HEK293 (cell line): Measurements from ENCODE around the gene KLRG1.

ENCODE experiments used
- CTCF ChIA-PET: fragments of 350-600 bp; formaldehyde crosslinking; extraction: SDS; loops from one replicate; lab custom pipeline; 2021; ENCODE audit warnings: antibody characterized with exemption; lab: Yijun Ruan, JAX
- POLR2A ChIA-PET: fragments of 300-600 bp; formaldehyde crosslinking; extraction: SDS; loops from one replicate; lab custom pipeline; 2020; ENCODE audit warnings: antibody characterized with exemption, inconsistent platforms; lab: Yijun Ruan, JAX
- H3K27ac ChIP-seq: fragments of 200-500 bp; sonication (Bioruptor generic); 2 replicates; pipeline ENCODE4 v1.5.1; 2014; ENCODE audit warnings: low read depth, low read length, control low read depth, inconsistent platforms; ENCODE audit errors: extremely low read depth
- H3K36me3 ChIP-seq, 2 experiments: fragments of 200-500 bp in 1 of 2; sonication (Bioruptor generic) in 1 of 2; 1 replicate in 1 of 2; 2 replicates in 1 of 2; pipeline ENCODE4 v1.5.1; 2014 to 2017; ENCODE audit warnings: inconsistent platforms in 2 of 2, low read length in 2 of 2; ENCODE audit not compliant: control insufficient read depth in 2 of 2, insufficient read depth in 1 of 2
- H3K4me1 ChIP-seq: fragments of 200-500 bp; sonication (Bioruptor generic); 2 replicates; pipeline ENCODE4 v1.5.1; 2014; ENCODE audit warnings: mild to moderate bottlenecking, low read length, inconsistent platforms; ENCODE audit not compliant: control insufficient read depth, insufficient read depth
- H3K4me3 ChIP-seq: 2 replicates; pipeline ENCODE4 v1.5.1; 2011; ENCODE audit warnings: low read depth, mild to moderate bottlenecking, control low read depth, low read length, moderate library complexity
- H3K9me3 ChIP-seq: fragments of 200-500 bp; sonication (Bioruptor generic); 2 replicates; pipeline ENCODE4 v1.5.1; 2014; ENCODE audit warnings: low read depth, low read length, inconsistent platforms; ENCODE audit not compliant: control insufficient read depth, insufficient read depth
- BCL11B ChIP-seq: fragments of 450-650 bp; formaldehyde crosslinking; IDR thresholded peaks from 2 replicates; pipeline ENCODE4 v1.5.1; 2016; ENCODE audit warnings: low read depth, missing biosample characterization, missing genetic modification characterization
- KLF10 ChIP-seq: fragments of 450-650 bp; IDR thresholded peaks from 2 replicates; pipeline ENCODE4 v1.5.1; 2018; ENCODE audit warnings: missing biosample characterization, mild to moderate bottlenecking, missing genetic modification characterization
- KLF9 ChIP-seq: fragments of 450-650 bp; formaldehyde crosslinking; IDR thresholded peaks from 2 replicates; pipeline ENCODE4 v1.5.1; 2016; ENCODE audit warnings: missing biosample characterization, missing genetic modification characterization, low read depth
- RBAK ChIP-seq: fragments of 450-650 bp; formaldehyde crosslinking; IDR thresholded peaks from 2 replicates; pipeline ENCODE4 v1.5.1; 2016; ENCODE audit warnings: missing biosample characterization, missing genetic modification characterization
- ZEB2 ChIP-seq: fragments of 450-650 bp; formaldehyde crosslinking; IDR thresholded peaks from 2 replicates; pipeline ENCODE4 v1.5.1; 2016; ENCODE audit warnings: missing biosample characterization, missing genetic modification characterization
- ZNF133 ChIP-seq: fragments of 450-650 bp; formaldehyde crosslinking; IDR thresholded peaks from 2 replicates; pipeline ENCODE4 v1.5.1; 2016; ENCODE audit warnings: missing biosample characterization, missing genetic modification characterization
- ZNF302 ChIP-seq: fragments of 450-650 bp; formaldehyde crosslinking; IDR thresholded peaks from 2 replicates; pipeline ENCODE4 v1.5.1; 2016; ENCODE audit warnings: missing biosample characterization, missing genetic modification characterization, low read depth
- ZNF426 ChIP-seq: fragments of 450-650 bp; formaldehyde crosslinking; IDR thresholded peaks from 2 replicates; pipeline ENCODE4 v1.5.1; 2017; ENCODE audit warnings: missing biosample characterization, missing genetic modification characterization, mild to moderate bottlenecking, inconsistent platforms, moderate library complexity
- ZNF548 ChIP-seq: fragments of 450-650 bp; formaldehyde crosslinking; IDR thresholded peaks from 2 replicates; pipeline ENCODE4 v1.5.1; 2016; ENCODE audit warnings: missing biosample characterization, missing genetic modification characterization
- ZNF558 ChIP-seq: fragments of 450-650 bp; formaldehyde crosslinking; IDR thresholded peaks from 2 replicates; pipeline ENCODE4 v1.5.1; 2016; ENCODE audit warnings: missing biosample characterization, missing genetic modification characterization
- ZNF664 ChIP-seq: fragments of 450-650 bp; formaldehyde crosslinking; IDR thresholded peaks from 2 replicates; pipeline ENCODE4 v1.5.1; 2016; ENCODE audit warnings: missing biosample characterization, missing genetic modification characterization
- ZNF677 ChIP-seq: fragments of 450-650 bp; IDR thresholded peaks from 2 replicates; pipeline ENCODE4 v1.5.0; 2018; ENCODE audit warnings: missing biosample characterization, mild to moderate bottlenecking, missing genetic modification characterization, moderate library complexity
- TF ChIP-seq, protein P1 (sequence below): fragments of 450-650 bp; formaldehyde crosslinking; IDR thresholded peaks from 2 replicates; pipeline ENCODE4 v1.5.1; 2016; ENCODE audit warnings: missing biosample characterization, missing genetic modification characterization
- TF ChIP-seq, protein P2 (sequence below): fragments of 450-650 bp; formaldehyde crosslinking; IDR thresholded peaks from 2 replicates; pipeline ENCODE4 v1.5.1; 2016; ENCODE audit warnings: missing biosample characterization, missing genetic modification characterization
- TF ChIP-seq, protein P3 (sequence below): fragments of 450-650 bp; formaldehyde crosslinking; IDR thresholded peaks from 2 replicates; pipeline ENCODE4 v1.5.0; 2017; ENCODE audit warnings: missing biosample characterization, missing genetic modification characterization, borderline replicate concordance
- TF ChIP-seq, protein P4 (sequence below): fragments of 450-650 bp; formaldehyde crosslinking; IDR thresholded peaks from 2 replicates; pipeline ENCODE4 v1.5.1; 2017; ENCODE audit warnings: missing biosample characterization, missing genetic modification characterization

KLRG1 gene

DNA sequence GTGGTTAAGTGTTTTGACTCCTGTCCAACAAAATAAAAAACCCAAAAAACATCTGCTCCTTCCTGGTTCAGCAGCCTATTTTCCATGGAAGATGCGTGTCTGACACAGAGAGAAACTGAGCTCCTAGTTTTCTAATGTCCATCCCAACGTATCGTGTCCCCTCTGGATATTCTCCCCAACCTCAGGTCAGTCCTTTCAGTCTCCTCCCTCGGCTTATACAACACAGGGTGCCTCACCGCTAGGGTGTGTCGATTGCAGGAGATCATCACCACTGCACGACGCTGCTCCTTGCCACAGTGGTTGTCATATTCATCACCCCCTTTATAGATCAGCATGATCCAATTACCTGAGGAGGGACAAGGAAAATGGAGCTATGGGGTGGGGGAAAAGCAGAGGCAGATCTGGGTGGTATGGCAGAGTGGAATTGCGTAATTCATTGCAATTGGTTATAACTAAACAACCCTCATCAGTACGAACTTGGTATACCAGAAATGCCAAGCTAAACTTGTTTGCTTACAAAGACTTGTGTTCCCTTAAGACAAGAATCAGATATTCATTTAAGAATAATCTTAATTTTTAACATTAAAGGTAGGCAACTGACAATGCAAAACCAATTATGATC, 45.7 kb upstream of the KLRG1 start (continued):
- TF ChIP-seq, protein P1, sequence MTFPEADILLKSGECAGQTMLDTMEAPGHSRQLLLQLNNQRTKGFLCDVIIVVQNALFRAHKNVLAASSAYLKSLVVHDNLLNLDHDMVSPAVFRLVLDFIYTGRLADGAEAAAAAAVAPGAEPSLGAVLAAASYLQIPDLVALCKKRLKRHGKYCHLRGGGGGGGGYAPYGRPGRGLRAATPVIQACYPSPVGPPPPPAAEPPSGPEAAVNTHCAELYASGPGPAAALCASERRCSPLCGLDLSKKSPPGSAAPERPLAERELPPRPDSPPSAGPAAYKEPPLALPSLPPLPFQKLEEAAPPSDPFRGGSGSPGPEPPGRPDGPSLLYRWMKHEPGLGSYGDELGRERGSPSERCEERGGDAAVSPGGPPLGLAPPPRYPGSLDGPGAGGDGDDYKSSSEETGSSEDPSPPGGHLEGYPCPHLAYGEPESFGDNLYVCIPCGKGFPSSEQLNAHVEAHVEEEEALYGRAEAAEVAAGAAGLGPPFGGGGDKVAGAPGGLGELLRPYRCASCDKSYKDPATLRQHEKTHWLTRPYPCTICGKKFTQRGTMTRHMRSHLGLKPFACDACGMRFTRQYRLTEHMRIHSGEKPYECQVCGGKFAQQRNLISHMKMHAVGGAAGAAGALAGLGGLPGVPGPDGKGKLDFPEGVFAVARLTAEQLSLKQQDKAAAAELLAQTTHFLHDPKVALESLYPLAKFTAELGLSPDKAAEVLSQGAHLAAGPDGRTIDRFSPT, result no peak
- TF ChIP-seq ZNF548 (no peak), ZNF426 (tag by site-specific recombination) (no peak), ZNF664 (tag by site-specific recombination) (no peak), KLF9 (tag by site-specific recombination) (no peak), ZEB2 (tag by site-specific recombination) (no peak), ZNF558 (tag by site-specific recombination) (no peak), RBAK (tag by site-specific recombination) (no peak), KLF10 (no peak)
- TF ChIP-seq, protein P2, sequence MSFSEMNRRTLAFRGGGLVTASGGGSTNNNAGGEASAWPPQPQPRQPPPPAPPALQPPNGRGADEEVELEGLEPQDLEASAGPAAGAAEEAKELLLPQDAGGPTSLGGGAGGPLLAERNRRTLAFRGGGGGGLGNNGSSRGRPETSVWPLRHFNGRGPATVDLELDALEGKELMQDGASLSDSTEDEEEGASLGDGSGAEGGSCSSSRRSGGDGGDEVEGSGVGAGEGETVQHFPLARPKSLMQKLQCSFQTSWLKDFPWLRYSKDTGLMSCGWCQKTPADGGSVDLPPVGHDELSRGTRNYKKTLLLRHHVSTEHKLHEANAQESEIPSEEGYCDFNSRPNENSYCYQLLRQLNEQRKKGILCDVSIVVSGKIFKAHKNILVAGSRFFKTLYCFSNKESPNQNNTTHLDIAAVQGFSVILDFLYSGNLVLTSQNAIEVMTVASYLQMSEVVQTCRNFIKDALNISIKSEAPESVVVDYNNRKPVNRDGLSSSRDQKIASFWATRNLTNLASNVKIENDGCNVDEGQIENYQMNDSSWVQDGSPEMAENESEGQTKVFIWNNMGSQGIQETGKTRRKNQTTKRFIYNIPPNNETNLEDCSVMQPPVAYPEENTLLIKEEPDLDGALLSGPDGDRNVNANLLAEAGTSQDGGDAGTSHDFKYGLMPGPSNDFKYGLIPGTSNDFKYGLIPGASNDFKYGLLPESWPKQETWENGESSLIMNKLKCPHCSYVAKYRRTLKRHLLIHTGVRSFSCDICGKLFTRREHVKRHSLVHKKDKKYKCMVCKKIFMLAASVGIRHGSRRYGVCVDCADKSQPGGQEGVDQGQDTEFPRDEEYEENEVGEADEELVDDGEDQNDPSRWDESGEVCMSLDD (tag by site-specific recombination), result no peak
- TF ChIP-seq, protein P3, sequence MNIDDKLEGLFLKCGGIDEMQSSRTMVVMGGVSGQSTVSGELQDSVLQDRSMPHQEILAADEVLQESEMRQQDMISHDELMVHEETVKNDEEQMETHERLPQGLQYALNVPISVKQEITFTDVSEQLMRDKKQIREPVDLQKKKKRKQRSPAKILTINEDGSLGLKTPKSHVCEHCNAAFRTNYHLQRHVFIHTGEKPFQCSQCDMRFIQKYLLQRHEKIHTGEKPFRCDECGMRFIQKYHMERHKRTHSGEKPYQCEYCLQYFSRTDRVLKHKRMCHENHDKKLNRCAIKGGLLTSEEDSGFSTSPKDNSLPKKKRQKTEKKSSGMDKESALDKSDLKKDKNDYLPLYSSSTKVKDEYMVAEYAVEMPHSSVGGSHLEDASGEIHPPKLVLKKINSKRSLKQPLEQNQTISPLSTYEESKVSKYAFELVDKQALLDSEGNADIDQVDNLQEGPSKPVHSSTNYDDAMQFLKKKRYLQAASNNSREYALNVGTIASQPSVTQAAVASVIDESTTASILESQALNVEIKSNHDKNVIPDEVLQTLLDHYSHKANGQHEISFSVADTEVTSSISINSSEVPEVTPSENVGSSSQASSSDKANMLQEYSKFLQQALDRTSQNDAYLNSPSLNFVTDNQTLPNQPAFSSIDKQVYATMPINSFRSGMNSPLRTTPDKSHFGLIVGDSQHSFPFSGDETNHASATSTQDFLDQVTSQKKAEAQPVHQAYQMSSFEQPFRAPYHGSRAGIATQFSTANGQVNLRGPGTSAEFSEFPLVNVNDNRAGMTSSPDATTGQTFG, result no peak
- TF ChIP-seq, protein P4, sequence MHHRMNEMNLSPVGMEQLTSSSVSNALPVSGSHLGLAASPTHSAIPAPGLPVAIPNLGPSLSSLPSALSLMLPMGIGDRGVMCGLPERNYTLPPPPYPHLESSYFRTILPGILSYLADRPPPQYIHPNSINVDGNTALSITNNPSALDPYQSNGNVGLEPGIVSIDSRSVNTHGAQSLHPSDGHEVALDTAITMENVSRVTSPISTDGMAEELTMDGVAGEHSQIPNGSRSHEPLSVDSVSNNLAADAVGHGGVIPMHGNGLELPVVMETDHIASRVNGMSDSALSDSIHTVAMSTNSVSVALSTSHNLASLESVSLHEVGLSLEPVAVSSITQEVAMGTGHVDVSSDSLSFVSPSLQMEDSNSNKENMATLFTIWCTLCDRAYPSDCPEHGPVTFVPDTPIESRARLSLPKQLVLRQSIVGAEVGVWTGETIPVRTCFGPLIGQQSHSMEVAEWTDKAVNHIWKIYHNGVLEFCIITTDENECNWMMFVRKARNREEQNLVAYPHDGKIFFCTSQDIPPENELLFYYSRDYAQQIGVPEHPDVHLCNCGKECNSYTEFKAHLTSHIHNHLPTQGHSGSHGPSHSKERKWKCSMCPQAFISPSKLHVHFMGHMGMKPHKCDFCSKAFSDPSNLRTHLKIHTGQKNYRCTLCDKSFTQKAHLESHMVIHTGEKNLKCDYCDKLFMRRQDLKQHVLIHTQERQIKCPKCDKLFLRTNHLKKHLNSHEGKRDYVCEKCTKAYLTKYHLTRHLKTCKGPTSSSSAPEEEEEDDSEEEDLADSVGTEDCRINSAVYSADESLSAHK, result no peak

DNA sequence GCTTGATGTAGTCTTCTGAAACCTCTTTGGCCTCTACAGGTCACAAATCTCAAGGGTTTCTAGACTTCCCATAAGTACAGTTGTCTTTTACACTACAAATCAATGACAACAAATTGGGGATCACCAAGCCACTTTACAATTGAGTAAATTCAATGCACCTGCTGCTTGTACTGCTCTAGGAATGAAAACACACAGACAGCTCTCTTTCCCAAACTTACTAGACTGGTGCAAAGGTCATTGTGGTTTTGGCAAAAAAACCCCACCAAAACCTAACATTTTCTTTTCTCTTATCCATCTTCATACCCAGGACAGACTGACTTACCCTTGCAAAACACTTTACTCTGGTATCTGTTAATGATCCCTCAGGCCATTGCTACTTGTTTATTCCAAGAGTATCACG, 42.6 kb upstream of the KLRG1 start:
- H3K4me1 ChIP-seq, result peaks cover 9% of the 10 kb centered on the region
- peaks cover 35 to 53% of the 10 kb centered on the region in 2 experiments for H3K36me3 ChIP-seq
- CTCF ChIA-PET, result interaction anchor here (0.9 to 1.8 kb wide), 2 partner anchors 265 to 290 kb away, joined by 4 to 7 read pairs; no protein-coding TSS in a partner anchor
- H3K27ac ChIP-seq, result no peak overlapping the region
- POLR2A ChIA-PET, result no interaction called here
- no peak overlapping the region for H3K4me3 ChIP-seq
- H3K9me3 ChIP-seq, result no peaks in the 10 kb centered on the region
- TF ChIP-seq ZEB2 (tag by site-specific recombination) (no peak), ZNF302 (tag by site-specific recombination) (no peak), BCL11B (no peak), ZNF677 (tag by site-specific recombination) (no peak), ZNF133 (tag by site-specific recombination) (no peak)
